PC-3 (cell line): ENCODE results near the gene FAM171A2. TPM values are rescaled to one million over a fixed set of nuclear protein-coding genes. Genes with fewer than 3 reads are reported as not detected.

Source experiments
- ATAC-seq: fragments of 200-7000 bp; cut with Tn5 transposase; 2 replicates; pipeline ENCODE4 v1.9.1; 2020; ENCODE audit warnings: mild to moderate bottlenecking, moderate library complexity
- BruUV-seq: library from RNA; stranded (reverse); fragments of 400-500 nt; replicated peaks from 2 replicates; lab custom pipeline; 2021; lab: Mats Ljungman, UMichigan
- CTCF ChIA-PET: fragments of 300-600 bp; sonication (Branson Sonifier 250); formaldehyde crosslinking; loops from one replicate; lab custom pipeline; 2022; ENCODE audit warnings: antibody characterized with exemption; lab: Charles Lee
- POLR2A ChIA-PET: fragments of 300-600 bp; sonication (Branson Sonifier 250); formaldehyde crosslinking; loops from one replicate; lab custom pipeline; 2022; ENCODE audit warnings: antibody characterized with exemption; ENCODE audit not compliant: unreplicated experiment; lab: Charles Lee
- DNase-seq: peaks from one replicate; pipeline ENCODE4 v3.0.0-alpha.2; 2015
- H2AFZ ChIP-seq: fragments of 300-600 bp; sonication (generic); 2 replicates; pipeline ENCODE4 v1.6.0; 2016; ENCODE audit warnings: antibody characterized with exemption, low read length
- H3F3A ChIP-seq: fragments of 300-600 bp; sonication (generic); one replicate; pipeline ENCODE4 v1.6.0; 2017; ENCODE audit warnings: antibody characterized with exemption, low read length, control low read depth, mild to moderate bottlenecking; ENCODE audit not compliant: unreplicated experiment
- H3K27ac ChIP-seq: fragments of 300-600 bp; sonication (generic); 2 replicates; pipeline ENCODE4 v1.5.1; 2016; ENCODE audit warnings: mild to moderate bottlenecking, low read length
- H3K27me3 ChIP-seq: fragments of 300-600 bp; sonication (generic); 2 replicates; pipeline ENCODE4 v1.6.1; 2016; ENCODE audit warnings: low read length, mixed read lengths
- H3K36me3 ChIP-seq: fragments of 300-600 bp; sonication (generic); 2 replicates; pipeline ENCODE4 v1.6.1; 2016; ENCODE audit warnings: low read depth, mixed run types, low read length, mixed read lengths
- H3K4me1 ChIP-seq: fragments of 300-600 bp; sonication (generic); 2 replicates; pipeline ENCODE4 v1.5.1; 2016; ENCODE audit warnings: low read length; ENCODE audit not compliant: insufficient read depth
- H3K4me2 ChIP-seq: fragments of 300-600 bp; sonication (generic); 2 replicates; pipeline ENCODE4 v1.6.0; 2016; ENCODE audit warnings: low read length
- H3K4me3 ChIP-seq: fragments of 300-600 bp; sonication (generic); 2 replicates; pipeline ENCODE4 v1.5.1; 2016; ENCODE audit warnings: mild to moderate bottlenecking, low read length, mixed read lengths
- H3K79me2 ChIP-seq: fragments of 300-600 bp; sonication (generic); 2 replicates; pipeline ENCODE4 v1.6.1; 2017; ENCODE audit warnings: low read length, mixed read lengths
- H3K9ac ChIP-seq: fragments of 300-600 bp; sonication (generic); 2 replicates; pipeline ENCODE4 v1.6.0; 2016; ENCODE audit warnings: mild to moderate bottlenecking, low read length
- H3K9me2 ChIP-seq: fragments of 300-600 bp; sonication (generic); replicated peaks from 2 replicates; pipeline ENCODE4 v1.6.1; 2016; ENCODE audit warnings: mixed run types, low read length, mixed read lengths
- H3K9me3 ChIP-seq: fragments of 300-600 bp; sonication (generic); 2 replicates; pipeline ENCODE4 v1.6.1; 2016; ENCODE audit warnings: low read length, mixed read lengths
- H4K20me1 ChIP-seq: fragments of 300-600 bp; sonication (generic); 2 replicates; pipeline ENCODE4 v1.6.1; 2016; ENCODE audit warnings: low read length, mixed read lengths
- EZH2 ChIP-seq: fragments of 300-600 bp; sonication (generic); IDR thresholded peaks from one replicate; pipeline ENCODE4 v1.6.1; 2017; ENCODE audit warnings: antibody characterized with exemption, mild to moderate bottlenecking, low read length; ENCODE audit not compliant: unreplicated experiment
- EZH2phosphoT487 ChIP-seq: fragments of 300-600 bp; sonication (generic); IDR thresholded peaks from 2 replicates; pipeline ENCODE4 v1.6.1; 2018; ENCODE audit warnings: mild to moderate bottlenecking, antibody characterized with exemption, low read length, borderline replicate concordance
- intact Hi-C: fragments of 100-400 bp; cut with micrococcal nuclease; formaldehyde crosslinking; loops from 2 replicates; pipeline ENCODE4 v1.9.0; 2023
- total RNA-seq: library from RNA; depleted of rRNA; stranded (reverse); fragments of >200 nt; gene quantifications from 2 replicates; pipeline ENCODE4 v1.2.3, GENCODE V29; 2014
- TF ChIP-seq, protein P1 (sequence below): fragments of 300-600 bp; sonication (generic); conservative IDR thresholded peaks from 2 replicates; pipeline ENCODE4 v1.5.1; 2017; ENCODE audit warnings: antibody characterized with exemption, low read depth, mild to moderate bottlenecking, low read length

FAM171A2 gene
- total RNA-seq, 1 experiment from 2014 or later: 16.3 TPM

DNA sequence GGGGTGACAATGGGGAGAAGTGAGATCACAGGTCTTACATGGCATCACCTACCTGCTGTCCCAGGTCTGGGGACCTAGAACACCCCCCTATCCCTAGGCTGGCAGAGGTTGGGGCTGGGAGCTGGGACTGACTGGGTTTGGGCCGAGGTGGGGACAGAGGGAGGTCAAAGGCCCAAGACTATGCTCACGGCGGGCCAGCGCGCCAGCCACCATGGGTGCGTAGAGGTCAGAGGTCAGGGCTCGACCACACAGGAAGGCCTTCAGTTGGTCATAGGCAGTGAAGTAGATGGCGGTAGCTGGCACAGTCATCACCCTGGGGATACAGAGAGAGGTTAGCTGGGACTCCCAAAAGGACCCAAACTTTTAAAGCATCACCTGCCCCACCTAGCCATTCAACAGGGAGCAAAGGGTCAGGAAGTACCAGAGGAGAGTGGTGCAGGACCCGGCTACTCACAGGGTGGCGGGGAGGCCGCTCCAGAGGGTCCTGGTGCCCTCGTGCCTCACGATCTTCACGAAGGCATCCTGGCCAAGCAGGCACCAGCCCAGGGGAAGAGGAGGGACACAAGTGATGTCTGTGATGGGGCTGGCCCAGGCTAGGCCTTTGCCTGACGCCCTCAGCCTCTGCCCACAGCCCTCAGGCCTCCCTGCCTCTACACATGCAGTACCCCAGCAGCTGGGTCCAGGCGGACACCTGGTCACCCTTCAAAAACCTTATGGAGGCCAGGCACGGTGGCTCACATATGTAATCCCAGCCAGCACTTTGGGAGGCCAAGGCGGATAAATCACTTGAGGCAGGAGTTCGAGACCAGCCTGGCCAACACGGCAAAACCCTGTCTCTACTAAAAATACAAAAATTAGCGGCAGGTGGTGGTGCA is 42.2 kb downstream of the FAM171A2 start:
- H3K9me2 ChIP-seq: no peaks in the 10 kb centered on the region
- ChIA-PET POLR2A (interaction anchor here (0.6 kb wide), 1 partner anchor 164 kb away, joined by 3 read pairs; no protein-coding TSS in a partner anchor), CTCF (interaction anchor here (0.5 kb wide), 1 partner anchor 101 kb away, joined by 5 read pairs; no protein-coding TSS in a partner anchor)
- no peaks in the 10 kb centered on the region for H3K9me3 ChIP-seq
- no peak overlapping the region for H3K27ac ChIP-seq
- H3K27me3 ChIP-seq: no peaks in the 10 kb centered on the region
- intact Hi-C loops: no loop called here
- H3K4me1 ChIP-seq: peaks cover 8% of the 10 kb centered on the region; the same call in 1 of the 2 replicates
- no peak for ATAC-seq
- no TSS peak for BruUV-seq
- H4K20me1 ChIP-seq: 0 out of 2 replicates have a peak, but pooled peaks cover 6% of the 10 kb centered on the region
- DNase-seq: no peak
- H3K36me3 ChIP-seq: peaks cover 31% of the 10 kb centered on the region
- H3K9ac ChIP-seq: no peak overlapping the region
- TF ChIP-seq EZH2phosphoT487: no peak
- TF ChIP-seq, protein P1, sequence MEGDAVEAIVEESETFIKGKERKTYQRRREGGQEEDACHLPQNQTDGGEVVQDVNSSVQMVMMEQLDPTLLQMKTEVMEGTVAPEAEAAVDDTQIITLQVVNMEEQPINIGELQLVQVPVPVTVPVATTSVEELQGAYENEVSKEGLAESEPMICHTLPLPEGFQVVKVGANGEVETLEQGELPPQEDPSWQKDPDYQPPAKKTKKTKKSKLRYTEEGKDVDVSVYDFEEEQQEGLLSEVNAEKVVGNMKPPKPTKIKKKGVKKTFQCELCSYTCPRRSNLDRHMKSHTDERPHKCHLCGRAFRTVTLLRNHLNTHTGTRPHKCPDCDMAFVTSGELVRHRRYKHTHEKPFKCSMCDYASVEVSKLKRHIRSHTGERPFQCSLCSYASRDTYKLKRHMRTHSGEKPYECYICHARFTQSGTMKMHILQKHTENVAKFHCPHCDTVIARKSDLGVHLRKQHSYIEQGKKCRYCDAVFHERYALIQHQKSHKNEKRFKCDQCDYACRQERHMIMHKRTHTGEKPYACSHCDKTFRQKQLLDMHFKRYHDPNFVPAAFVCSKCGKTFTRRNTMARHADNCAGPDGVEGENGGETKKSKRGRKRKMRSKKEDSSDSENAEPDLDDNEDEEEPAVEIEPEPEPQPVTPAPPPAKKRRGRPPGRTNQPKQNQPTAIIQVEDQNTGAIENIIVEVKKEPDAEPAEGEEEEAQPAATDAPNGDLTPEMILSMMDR: no peak
- no peak for TF ChIP-seq EZH2
- no peaks in the 10 kb centered on the region for H3F3A ChIP-seq
- no peak overlapping the region for H2AFZ ChIP-seq
- H3K4me3 ChIP-seq: no peak overlapping the region
- no peak overlapping the region for H3K4me2 ChIP-seq
- H3K79me2 ChIP-seq: peaks cover 41% of the 10 kb centered on the region

DNA sequence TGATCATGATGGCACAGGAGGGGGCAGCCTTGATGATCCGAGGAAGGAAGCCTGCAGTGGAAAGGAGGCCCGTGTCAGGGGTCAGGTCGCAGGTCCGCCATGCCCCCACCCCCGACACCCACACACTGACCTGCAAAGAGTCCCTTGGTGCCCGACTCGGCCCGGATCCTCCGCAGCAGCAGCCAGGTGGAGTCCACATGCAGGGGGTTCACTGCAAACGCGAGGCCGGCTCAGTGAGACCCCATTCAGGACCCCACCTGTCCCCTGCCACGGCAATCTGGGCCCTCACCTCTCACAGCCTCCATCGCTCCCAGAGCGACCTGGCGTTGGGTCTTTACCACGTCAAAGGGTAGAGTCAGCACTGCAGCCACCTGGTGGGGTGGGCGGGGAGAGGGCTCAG is 43.6 kb downstream of the FAM171A2 start:
- Histone ChIP-seq H3K9me3 (no peaks in the 10 kb centered on the region), H3K4me3 (no peak overlapping the region), H3K36me3 (peaks cover 31% of the 10 kb centered on the region), H3K27ac (no peak overlapping the region), H3K27me3 (no peaks in the 10 kb centered on the region), H3K9me2 (no peaks in the 10 kb centered on the region), H4K20me1 (0 out of 2 replicates have a peak, but pooled peaks cover 6% of the 10 kb centered on the region), H3K79me2 (peaks cover 34% of the 10 kb centered on the region), H3K9ac (no peak overlapping the region), H3F3A (no peaks in the 10 kb centered on the region), H2AFZ (no peak overlapping the region), H3K4me2 (no peak overlapping the region), H3K4me1 (peaks cover 11% of the 10 kb centered on the region; the same call in 1 of the 2 replicates)
- ChIA-PET POLR2A (no interaction called here), CTCF (no interaction called here)
- no peak for ATAC-seq
- no peak for DNase-seq
- no TSS peak for BruUV-seq
- intact Hi-C loops: no loop called here
- no peak for TF ChIP-seq EZH2phosphoT487
- TF ChIP-seq EZH2: no peak
- TF ChIP-seq, protein P1: no peak
